B cell (primary cell): Measurements from ENCODE around the gene LUM.

Source experiments
- EZH2 ChIP-seq: IDR thresholded peaks from 2 replicates; pipeline ENCODE4 v1.6.1; 2012; ENCODE audit warnings: borderline replicate concordance, low read depth, mild to moderate bottlenecking, moderate library complexity, low read length; ENCODE audit not compliant: insufficient read depth, poor library complexity, severe bottlenecking
- TF ChIP-seq, protein P1 (sequence below): fragments of 200-600 bp; IDR thresholded peaks from one replicate; pipeline ENCODE4 v1.8.0; 2022; ENCODE audit warnings: antibody characterized with exemption, mild to moderate bottlenecking

DNA sequence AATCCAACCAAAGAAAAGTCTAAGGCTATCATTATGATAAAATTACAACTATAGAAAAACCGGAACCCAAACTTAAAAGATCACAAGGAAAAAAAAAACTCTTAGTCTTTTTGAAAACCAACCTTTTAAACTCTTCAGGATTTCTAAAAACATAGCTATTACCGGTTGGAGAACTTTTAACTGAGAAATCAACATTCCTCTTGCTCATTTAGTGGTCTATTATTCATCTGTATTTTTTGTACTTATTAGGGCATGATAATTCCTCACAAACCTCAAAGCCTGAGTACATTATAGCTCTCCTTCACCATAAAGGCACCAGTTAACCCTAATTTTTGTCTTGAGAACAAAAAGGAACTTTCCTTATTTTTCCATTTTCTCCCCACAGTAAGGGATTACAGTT lies 10.4 kb downstream of the LUM start:
- TF ChIP-seq EZH2 = no peak
- TF ChIP-seq, protein P1, sequence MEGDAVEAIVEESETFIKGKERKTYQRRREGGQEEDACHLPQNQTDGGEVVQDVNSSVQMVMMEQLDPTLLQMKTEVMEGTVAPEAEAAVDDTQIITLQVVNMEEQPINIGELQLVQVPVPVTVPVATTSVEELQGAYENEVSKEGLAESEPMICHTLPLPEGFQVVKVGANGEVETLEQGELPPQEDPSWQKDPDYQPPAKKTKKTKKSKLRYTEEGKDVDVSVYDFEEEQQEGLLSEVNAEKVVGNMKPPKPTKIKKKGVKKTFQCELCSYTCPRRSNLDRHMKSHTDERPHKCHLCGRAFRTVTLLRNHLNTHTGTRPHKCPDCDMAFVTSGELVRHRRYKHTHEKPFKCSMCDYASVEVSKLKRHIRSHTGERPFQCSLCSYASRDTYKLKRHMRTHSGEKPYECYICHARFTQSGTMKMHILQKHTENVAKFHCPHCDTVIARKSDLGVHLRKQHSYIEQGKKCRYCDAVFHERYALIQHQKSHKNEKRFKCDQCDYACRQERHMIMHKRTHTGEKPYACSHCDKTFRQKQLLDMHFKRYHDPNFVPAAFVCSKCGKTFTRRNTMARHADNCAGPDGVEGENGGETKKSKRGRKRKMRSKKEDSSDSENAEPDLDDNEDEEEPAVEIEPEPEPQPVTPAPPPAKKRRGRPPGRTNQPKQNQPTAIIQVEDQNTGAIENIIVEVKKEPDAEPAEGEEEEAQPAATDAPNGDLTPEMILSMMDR = no peak
